Adrenal gland (tissue), 5 donors: ENCODE results near the gene ALCAM.

Experiments used
- CTCF ChIP-seq, 6 experiments: fragments of 450-650 bp in 4 of 6; fragments of 200-600 bp in 2 of 6; sonication (generic) in 1 of 6; IDR thresholded peaks; 1 replicate in 5 of 6; 2 replicates in 1 of 6; pipeline versions ENCODE4 v1.5.1 to v1.8.0; 2016 to 2021; ENCODE audit warnings: antibody characterized with exemption in 6 of 6, mild to moderate bottlenecking in 2 of 6, moderate library complexity in 1 of 6
- POLR2A ChIP-seq, 2 donors: fragments of 450-650 bp; IDR thresholded peaks; one replicate each; pipeline ENCODE4 v1.6.1; 2017; ENCODE audit warnings: antibody characterized with exemption in 2 of 2, mild to moderate bottlenecking in 2 of 2, moderate library complexity in 1 of 2
- donor health status: DM: no; HTN: no; CAD: no.

- TF ChIP-seq CTCF (IDR thresholded peaks at IDR 0.05), result no peak
- no peak for TF ChIP-seq POLR2A (IDR thresholded peaks at IDR 0.05)
Observed at GRCh38 chr3:105523501-105523900, 156.8 kb downstream of the ALCAM start.
